GM21423 (cell line): ENCODE data around the gene COL6A2.
"Not testable (repeated sequence)": the region's sequence is repeated elsewhere in the genome, so short reads cannot be mapped to it uniquely, and the experiment has no call there.

ENCODE experiments used
- ATAC-seq: cut with Tn5 transposase; IDR thresholded peaks from one replicate; pipeline ENCODE4 v1.9.1; 2021; ENCODE audit warnings: mild to moderate bottlenecking, moderate library complexity; ENCODE audit not compliant: unreplicated experiment

The COL6A2 gene

DNA sequence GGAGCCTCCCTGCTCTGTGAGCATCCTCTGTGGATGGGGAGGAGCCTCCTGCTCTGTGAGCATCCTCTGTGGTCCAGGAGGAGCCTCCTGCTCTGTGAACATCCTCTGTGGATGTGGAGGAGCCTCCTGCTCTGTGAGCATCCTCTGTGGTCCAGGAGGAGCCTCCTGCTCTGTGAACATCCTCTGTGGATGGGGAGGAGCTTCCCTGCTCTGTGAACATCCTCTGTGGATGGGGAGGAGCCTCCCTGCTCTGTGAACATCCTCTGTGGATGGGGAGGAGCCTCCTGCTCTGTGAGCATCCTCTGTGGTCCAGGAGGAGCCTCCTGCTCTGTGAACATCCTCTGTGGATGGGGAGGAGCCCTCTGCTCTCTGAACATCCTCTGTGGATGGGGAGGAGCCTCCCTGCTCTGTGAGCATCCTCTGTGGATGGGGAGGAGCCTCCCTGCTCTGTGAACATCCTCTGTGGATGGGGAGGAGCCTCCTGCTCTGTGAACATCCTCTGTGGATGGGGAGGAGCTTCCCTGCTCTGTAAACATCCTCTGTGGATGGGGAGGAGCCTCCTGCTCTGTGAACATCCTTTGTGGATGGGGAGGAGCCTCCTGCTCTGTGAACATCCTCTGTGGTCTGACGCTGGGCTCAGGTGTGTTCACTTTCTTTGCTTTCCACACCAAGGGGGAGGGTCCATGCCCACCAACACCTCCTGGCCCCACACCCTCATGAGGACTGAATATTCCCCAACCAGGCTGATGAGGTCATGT lies 72.7 kb downstream of the COL6A2 start:
- ATAC-seq = not testable (repeated sequence)

DNA sequence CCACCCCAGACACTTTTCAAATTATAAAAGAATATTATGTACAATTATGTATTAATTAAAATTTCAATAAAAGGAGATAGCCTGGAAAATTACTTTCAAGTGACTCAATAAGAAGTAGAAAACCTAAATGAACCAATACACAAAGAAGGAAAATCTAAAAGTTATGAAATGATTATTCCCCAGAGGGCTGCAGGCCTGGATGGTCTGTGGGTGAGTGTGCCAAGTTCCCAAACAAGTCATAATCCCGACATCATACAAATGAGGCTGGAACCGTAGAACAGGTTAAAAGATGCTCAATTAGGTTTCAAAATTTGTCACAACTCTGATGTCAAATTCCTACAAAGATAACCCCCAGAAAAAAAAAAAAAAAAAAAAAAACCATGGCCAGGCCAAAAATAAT lies 73.7 kb downstream of the COL6A2 start:
- ATAC-seq = no peak

DNA sequence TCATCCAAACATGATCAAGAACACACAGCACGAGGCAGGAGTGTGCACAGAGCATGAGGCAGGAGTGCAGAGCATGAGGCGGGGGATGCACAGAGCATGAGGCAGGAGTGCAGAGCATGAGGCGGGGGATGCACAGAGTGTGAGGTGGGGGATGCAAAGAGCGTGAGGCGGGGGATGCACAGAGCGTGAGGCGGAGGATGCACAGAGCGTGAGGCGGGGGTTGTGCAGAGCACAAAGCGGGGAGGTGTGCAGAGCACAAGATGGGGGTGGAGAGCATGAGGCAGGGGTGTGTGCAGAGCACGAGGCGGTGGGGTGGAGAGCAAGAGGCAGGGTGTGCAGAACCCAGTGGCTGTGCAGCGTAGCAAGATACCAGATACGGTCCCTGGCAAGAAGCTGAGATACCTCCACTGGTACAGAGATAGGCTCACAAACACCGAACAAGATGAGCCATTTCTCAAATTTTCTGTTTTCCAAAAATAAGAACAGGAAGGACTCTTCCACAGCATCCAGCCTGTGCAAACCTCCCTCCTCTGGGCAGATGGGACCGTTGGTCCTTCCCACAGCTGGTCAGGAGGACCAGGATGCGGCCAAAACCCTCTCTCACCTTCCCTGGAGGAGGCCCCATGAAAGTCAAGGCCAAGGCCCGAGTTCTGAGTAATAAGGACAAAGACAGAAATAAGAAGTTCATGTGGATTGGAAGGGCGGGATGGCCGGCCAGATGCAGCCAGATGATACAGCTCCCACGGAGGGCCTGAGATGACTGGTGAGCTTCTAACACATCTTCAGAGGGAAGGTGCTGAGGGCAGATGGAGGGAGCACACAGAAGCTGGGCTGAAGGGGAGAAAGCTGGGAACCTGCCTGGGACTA lies 74.3 kb downstream of the COL6A2 start:
- ATAC-seq = no peak

DNA sequence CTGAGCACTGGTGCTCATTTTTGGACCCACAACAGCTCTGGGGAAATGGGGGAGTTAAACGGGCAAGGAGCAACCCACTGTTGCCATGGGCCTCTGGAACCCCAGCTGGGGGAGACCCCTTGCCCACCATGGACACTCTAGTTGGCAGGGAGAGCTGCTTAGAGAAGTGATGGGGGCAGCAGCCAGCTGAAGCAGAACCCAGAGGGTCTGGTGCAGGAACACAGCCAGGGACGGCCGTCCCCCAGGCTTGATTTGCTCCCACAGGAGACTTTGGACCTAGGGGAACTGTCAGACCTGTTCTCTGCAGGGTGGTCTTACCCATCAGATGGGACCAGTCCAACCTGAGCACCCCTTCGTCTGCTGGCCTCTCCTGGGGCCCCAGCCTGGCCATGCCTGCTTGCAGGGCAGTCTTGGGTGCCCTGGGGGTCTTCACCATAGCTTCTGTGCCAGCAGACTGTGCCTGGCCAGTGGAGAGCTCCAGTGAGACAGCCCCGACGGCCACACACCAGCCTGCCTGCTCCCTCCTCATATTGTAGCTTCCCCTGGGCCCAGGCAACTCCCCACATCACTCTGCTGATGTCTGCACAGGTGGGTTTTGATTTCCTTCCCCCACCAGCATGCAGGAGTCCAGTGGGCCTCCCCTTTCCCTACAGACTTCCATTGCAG lies 75.1 kb downstream of the COL6A2 start:
- ATAC-seq = no peak

DNA sequence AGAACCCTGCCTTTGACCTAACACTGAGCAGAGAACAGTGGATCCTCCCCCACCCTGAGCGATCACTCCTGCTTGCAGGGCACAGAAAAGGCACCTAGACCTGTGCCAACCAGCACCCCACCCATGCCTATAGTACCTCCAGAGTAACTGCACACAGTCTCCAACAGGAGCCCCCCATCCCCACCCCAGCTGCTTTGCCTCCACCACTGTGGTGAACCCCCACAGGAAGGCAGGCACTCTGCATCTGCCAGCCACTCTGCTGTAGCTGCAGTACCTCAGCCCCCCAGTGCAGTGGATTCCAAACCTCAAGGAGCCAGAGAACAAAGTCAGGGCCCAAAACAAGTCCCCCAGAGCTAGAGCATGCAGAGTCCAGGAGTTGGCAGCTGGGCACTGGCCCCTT lies 75.7 kb downstream of the COL6A2 start:
- ATAC-seq = no peak

DNA sequence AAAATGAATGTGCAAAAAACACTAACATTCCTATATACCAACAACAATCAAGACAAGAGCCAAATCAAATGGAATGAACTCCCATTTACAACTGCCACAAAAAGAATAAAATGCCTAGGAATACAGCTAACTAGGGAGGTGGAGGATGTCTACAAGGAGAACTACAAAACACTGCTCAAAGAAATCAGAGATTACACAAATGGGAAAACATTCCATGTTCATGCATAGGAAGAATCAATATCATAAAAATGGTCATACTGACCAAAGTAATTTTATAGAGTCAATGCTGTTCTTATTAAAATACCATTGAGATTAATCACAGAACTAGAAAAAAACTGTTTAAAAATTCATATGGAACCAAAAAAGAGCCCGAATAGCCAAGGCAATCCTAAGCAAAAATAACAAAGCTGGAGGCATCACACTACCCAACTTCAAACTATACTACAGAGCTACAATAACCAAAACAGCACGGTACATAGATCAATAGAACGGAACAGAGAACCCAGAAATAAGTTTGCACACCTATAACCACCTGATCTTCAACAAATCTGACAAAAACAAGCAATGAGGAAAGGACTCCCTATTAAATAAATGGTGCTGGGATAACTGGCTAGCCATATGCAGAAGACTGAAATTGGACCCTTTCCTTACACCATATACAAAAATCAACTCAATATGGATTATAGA lies 78.7 kb downstream of the COL6A2 start:
- ATAC-seq = not testable (repeated sequence)

DNA sequence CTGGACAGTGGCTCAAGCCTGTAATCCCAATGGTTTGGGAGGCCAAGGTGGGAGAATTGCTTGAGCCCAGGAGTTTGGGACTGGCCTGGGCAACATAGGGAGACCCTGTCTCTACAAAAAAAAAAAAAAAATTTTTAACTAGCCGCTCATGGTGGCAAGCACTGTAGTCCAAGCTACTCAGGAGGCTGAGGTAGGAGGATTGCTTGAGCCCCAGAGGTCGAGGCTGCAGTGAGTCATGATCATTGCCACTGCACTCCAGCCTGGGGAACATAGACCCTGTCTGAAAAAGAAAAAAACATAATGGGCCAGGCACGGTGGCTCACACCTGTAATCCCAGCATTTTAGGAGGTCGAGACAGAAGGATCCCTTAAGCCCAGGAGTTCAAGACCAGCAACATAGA lies 81.0 kb downstream of the COL6A2 start:
- ATAC-seq = no peak
